Esophagus muscularis mucosa (tissue), 3 donors: ENCODE measurements around the gene FGF9.

Source experiments
- CTCF ChIP-seq, 3 experiments: fragments of 200-600 bp in 2 of 3; fragments of 450-650 bp in 1 of 3; sonication (generic) in 2 of 3; IDR thresholded peaks; one replicate each; pipeline ENCODE4 v1.5.1; 2017 to 2019; ENCODE audit warnings: antibody characterized with exemption in 3 of 3, mild to moderate bottlenecking in 2 of 3, moderate library complexity in 1 of 3
- POLR2A ChIP-seq: fragments of 450-650 bp; IDR thresholded peaks from one replicate; pipeline ENCODE4 v1.6.1; 2017; ENCODE audit warnings: antibody characterized with exemption, moderate library complexity, mild to moderate bottlenecking, low read depth

DNA sequence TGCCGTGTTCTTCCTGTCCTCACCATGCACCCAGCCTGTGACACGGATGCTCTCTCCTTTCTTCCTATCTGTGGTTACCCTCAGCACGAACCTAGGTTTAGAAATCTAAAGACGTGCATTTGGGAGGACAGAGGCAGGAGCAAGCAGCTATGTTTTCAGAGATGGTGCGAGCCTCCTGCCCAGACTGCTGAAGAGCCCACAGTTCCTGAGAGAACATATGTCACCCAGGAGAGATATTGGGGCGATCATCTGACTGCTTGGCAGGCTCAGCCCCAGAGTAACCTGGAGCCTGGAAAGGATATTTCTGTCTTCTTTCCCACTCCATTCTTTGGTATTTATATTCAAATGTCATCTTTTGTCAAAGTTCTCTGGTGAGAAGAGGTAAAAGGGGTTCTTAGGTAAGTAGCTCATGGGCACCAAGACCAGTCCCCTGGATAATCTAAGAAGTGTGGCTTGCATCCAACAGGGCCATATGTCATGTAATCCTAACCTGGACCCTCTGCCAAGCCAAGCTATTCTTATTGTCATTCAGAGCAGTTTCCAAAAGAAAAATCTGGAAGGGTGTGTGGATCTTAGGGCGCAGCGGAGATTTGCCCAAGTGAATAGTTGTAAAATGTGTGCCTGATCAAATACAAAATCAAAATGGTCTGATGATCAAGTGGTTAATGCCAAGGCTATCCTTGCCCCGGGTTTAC, 59.5 kb downstream of the FGF9 start:
- TF ChIP-seq CTCF (IDR thresholded peaks at IDR 0.05) (no peak), POLR2A (no peak)
